ENCODE data around the gene HDGF. TPM values are rescaled to one million over a fixed set of nuclear protein-coding genes. Genes with fewer than 3 reads are reported as not detected.

Gene HDGF
- total and polyA plus RNA-seq, 9 of the 15 experiments (the other 6 are each of a cell fraction or from before 2014, with no cell fraction given), result 38.8 to 601 (median 400) TPM

- TF ChIP-seq, protein P1, sequence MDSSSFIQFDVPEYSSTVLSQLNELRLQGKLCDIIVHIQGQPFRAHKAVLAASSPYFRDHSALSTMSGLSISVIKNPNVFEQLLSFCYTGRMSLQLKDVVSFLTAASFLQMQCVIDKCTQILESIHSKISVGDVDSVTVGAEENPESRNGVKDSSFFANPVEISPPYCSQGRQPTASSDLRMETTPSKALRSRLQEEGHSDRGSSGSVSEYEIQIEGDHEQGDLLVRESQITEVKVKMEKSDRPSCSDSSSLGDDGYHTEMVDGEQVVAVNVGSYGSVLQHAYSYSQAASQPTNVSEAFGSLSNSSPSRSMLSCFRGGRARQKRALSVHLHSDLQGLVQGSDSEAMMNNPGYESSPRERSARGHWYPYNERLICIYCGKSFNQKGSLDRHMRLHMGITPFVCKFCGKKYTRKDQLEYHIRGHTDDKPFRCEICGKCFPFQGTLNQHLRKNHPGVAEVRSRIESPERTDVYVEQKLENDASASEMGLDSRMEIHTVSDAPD (CRISPR knock-in tag; IDR thresholded peaks at IDR 0.05), result peak; percentile 69; the same call in 1 of the 2 replicates
- peak; percentile 90 for TF ChIP-seq KLF6 (CRISPR knock-in tag; IDR thresholded peaks at IDR 0.05; ENCODE audit: borderline replicate concordance)
- TF ChIP-seq TRIM28 (IDR thresholded peaks at IDR 0.05), result no peak
- no peak for TF ChIP-seq PRPF4 (IDR thresholded peaks at IDR 0.05; ENCODE audit: insufficient read depth, low read depth, low read length, poor library complexity, severe bottlenecking)
- TF ChIP-seq BCOR (IDR thresholded peaks at IDR 0.05), result 0 out of 2 replicates have a peak, but pooled peaks have one; percentile 29
- TF ChIP-seq MCM5 (IDR thresholded peaks at IDR 0.05; ENCODE audit: low read depth), result no peak
- peak; percentile 87; the same call in 1 of the 2 replicates for TF ChIP-seq NR4A1 (CRISPR knock-in tag; IDR thresholded peaks at IDR 0.05)
- peak; percentile 97 for TF ChIP-seq NR4A1 (tag; IDR thresholded peaks at IDR 0.05)
- TF ChIP-seq STAT5A (IDR thresholded peaks at IDR 0.05; ENCODE audit: borderline replicate concordance, low read length), result peak; percentile 17; the same call in 1 of the 2 replicates
- no peak for TF ChIP-seq CHD2 (IDR thresholded peaks at IDR 0.05; ENCODE audit: low read depth, low read length)
- TF ChIP-seq PHB (CRISPR knock-in tag; IDR thresholded peaks at IDR 0.05), result 0 out of 2 replicates have a peak, but pooled peaks have one; percentile 71
- TF ChIP-seq SAFB (IDR thresholded peaks at IDR 0.05; ENCODE audit: borderline replicate concordance, low read depth, low read length), result no peak
- no peak for TF ChIP-seq LCOR (CRISPR knock-in tag; IDR thresholded peaks at IDR 0.05)
- TF ChIP-seq CBFA2T2 (conservative IDR thresholded peaks at IDR 0.05), result peak; percentile 36
- TF ChIP-seq LEF1 (IDR thresholded peaks at IDR 0.05), result peak; percentile 69; the same call in 1 of the 2 replicates
- TF ChIP-seq, protein P2, sequence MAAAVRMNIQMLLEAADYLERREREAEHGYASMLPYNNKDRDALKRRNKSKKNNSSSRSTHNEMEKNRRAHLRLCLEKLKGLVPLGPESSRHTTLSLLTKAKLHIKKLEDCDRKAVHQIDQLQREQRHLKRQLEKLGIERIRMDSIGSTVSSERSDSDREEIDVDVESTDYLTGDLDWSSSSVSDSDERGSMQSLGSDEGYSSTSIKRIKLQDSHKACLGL (CRISPR knock-in tag; IDR thresholded peaks at IDR 0.05; ENCODE audit: borderline replicate concordance, poor library complexity, severe bottlenecking), result peak; percentile 58
- TF ChIP-seq ZNF592 (IDR thresholded peaks at IDR 0.05), result peak; percentile 100
- peak; percentile 72 for TF ChIP-seq CBFA2T3 (IDR thresholded peaks at IDR 0.05)
- no peak for TF ChIP-seq MEIS2 (IDR thresholded peaks at IDR 0.05; ENCODE audit: partially characterized antibody)
- TF ChIP-seq, protein P3, sequence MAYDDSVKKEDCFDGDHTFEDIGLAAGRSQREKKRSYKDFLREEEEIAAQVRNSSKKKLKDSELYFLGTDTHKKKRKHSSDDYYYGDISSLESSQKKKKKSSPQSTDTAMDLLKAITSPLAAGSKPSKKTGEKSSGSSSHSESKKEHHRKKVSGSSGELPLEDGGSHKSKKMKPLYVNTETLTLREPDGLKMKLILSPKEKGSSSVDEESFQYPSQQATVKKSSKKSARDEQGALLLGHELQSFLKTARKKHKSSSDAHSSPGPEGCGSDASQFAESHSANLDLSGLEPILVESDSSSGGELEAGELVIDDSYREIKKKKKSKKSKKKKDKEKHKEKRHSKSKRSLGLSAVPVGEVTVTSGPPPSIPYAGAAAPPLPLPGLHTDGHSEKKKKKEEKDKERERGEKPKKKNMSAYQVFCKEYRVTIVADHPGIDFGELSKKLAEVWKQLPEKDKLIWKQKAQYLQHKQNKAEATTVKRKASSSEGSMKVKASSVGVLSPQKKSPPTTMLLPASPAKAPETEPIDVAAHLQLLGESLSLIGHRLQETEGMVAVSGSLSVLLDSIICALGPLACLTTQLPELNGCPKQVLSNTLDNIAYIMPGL (CRISPR knock-in tag; IDR thresholded peaks at IDR 0.05), result no peak
Observed at GRCh38 chr1:156755527-156755950, 4.1 kb upstream of the HDGF start (continued).

Measured in K562 (cell line).